ENCODE results near the gene ZNF322. TPM values are rescaled to one million over a fixed set of nuclear protein-coding genes. Genes with fewer than 3 reads are reported as not detected.

The ZNF322 gene
- total RNA-seq = 12.0 and 13.7 TPM in 2 replicates

GRCh38 chr6:26659042-26659999 lies at the start of gene ZNF322:
Gene ZNF322, minus strand, starts transcription at chr6:26659746. Its CDS starts 21,193 bp downstream, at chr6:26638553.

GRCh38 chr6:26596579-26597388 lies 62.8 kb downstream of the ZNF322 start, which contains the start of gene ABT1:
Gene ABT1, plus strand, starts transcription at chr6:26596953. Its CDS starts 30 bp downstream, at chr6:26596983.

Other genes starting within 250 kb of the ZNF322 start
- 16.8 TPM in 2 replicates for gene BTN3A3, start 219.2 kb downstream of the ZNF322 start, total RNA-seq
- 15.5 and 16.3 TPM in 2 replicates for gene BTN2A1, start 201.8 kb downstream of the ZNF322 start, total RNA-seq
- gene BTN1A1, start 159.4 kb downstream of the ZNF322 start, total RNA-seq = under 0.01 TPM in 1 of 2 replicates, not detected in the other
- 70.9 and 77.5 TPM in 2 replicates for gene HMGN4, start 121.4 kb downstream of the ZNF322 start, total RNA-seq
- gene ABT1, start 62.8 kb downstream of the ZNF322 start, total RNA-seq = 11.7 and 12.2 TPM in 2 replicates